Osteocyte (in vitro differentiated cells): ENCODE results near the gene SPHK2. TPM values are rescaled to one million over a fixed set of nuclear protein-coding genes. Genes with fewer than 3 reads are reported as not detected.

Source experiments
- DNase-seq: peaks from one replicate; pipeline ENCODE4 v3.0.0; 2021; ENCODE audit warnings: mixed read lengths; ENCODE audit not compliant: unreplicated experiment; ENCODE audit errors: extremely low spot score
- H3K27ac Mint-ChIP-seq: one replicate; pipeline ENCODE4 v1.8.0; 2021; ENCODE audit warnings: mild to moderate bottlenecking, mixed read lengths; ENCODE audit not compliant: unreplicated experiment
- H3K27me3 Mint-ChIP-seq: one replicate; pipeline ENCODE4 v1.8.0; 2021; ENCODE audit warnings: mixed read lengths; ENCODE audit not compliant: unreplicated experiment
- H3K36me3 Mint-ChIP-seq: one replicate; pipeline ENCODE4 v1.8.0; 2021; ENCODE audit warnings: mixed read lengths; ENCODE audit not compliant: unreplicated experiment
- H3K4me1 Mint-ChIP-seq: one replicate; pipeline ENCODE4 v1.8.0; 2021; ENCODE audit warnings: mixed read lengths; ENCODE audit not compliant: unreplicated experiment
- H3K4me3 Mint-ChIP-seq: one replicate; pipeline ENCODE4 v1.8.0; 2021; ENCODE audit warnings: mild to moderate bottlenecking, moderate library complexity, mixed read lengths; ENCODE audit not compliant: unreplicated experiment
- H3K9me3 Mint-ChIP-seq: one replicate; pipeline ENCODE4 v1.8.0; 2021; ENCODE audit warnings: mixed read lengths; ENCODE audit not compliant: unreplicated experiment
- total RNA-seq: library from RNA; stranded (reverse); gene quantifications from 2 replicates; pipeline ENCODE4 v1.2.1, GENCODE V29; 2021
- TF ChIP-seq, protein P1 (sequence below): fragments of 200-600 bp; sonication (generic); IDR thresholded peaks from 2 replicates; pipeline ENCODE4 v1.5.0; 2021; ENCODE audit warnings: antibody characterized with exemption, mild to moderate bottlenecking, moderate library complexity

Gene SPHK2
- total RNA-seq, 1 donor from 2014 or later: 34.7 TPM

DNA sequence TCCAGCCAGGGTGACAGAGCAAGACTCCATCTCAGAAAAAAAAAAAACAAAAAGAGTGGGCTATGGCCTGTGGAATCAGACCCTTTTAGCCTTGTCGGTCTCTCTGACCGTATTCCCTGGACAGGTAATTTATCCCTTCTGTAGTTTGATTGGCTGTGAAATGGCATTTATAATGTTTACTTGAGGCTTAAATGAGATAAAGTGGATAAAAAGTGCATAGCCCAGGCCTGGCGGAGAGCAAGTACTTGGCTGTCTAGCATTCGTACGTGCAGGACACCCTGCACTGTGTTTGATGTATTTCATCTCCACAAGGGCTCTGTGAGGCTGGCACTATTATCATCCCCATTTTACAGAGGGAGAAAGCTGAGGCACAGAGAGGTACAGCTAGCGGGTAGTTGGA lies 46.5 kb downstream of the SPHK2 start:
- Mint-ChIP-seq H3K27ac (no peak overlapping the region), H3K4me3 (no peak overlapping the region), H3K9me3 (no peaks in the 10 kb centered on the region), H3K4me1 (peaks cover 2% of the 10 kb centered on the region), H3K27me3 (no peaks in the 10 kb centered on the region), H3K36me3 (no peaks in the 10 kb centered on the region)
- no peak for DNase-seq
- TF ChIP-seq, protein P1, sequence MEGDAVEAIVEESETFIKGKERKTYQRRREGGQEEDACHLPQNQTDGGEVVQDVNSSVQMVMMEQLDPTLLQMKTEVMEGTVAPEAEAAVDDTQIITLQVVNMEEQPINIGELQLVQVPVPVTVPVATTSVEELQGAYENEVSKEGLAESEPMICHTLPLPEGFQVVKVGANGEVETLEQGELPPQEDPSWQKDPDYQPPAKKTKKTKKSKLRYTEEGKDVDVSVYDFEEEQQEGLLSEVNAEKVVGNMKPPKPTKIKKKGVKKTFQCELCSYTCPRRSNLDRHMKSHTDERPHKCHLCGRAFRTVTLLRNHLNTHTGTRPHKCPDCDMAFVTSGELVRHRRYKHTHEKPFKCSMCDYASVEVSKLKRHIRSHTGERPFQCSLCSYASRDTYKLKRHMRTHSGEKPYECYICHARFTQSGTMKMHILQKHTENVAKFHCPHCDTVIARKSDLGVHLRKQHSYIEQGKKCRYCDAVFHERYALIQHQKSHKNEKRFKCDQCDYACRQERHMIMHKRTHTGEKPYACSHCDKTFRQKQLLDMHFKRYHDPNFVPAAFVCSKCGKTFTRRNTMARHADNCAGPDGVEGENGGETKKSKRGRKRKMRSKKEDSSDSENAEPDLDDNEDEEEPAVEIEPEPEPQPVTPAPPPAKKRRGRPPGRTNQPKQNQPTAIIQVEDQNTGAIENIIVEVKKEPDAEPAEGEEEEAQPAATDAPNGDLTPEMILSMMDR: no peak

DNA sequence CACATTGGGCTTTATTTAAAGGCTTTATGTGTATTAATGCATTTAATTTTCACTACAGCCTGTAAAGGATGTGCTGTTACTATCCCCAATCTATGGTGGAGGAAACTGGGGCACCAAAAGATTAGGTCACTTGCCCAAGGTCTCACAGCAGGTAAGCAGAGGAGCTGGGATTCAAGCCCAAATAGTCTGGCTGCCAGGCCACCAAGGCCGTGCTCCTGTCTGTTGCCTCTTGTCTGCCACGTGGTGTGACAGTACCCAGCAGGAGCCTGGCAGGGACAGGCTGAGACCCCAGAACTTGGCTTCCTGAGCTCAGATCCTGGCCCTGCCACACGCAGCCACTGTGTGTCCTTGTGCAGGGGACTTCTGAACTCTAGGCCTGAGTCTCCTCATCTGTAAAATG lies 49.0 kb downstream of the SPHK2 start:
- Mint-ChIP-seq H3K4me1 (no peaks in the 10 kb centered on the region), H3K27me3 (no peaks in the 10 kb centered on the region), H3K27ac (no peak overlapping the region), H3K9me3 (no peaks in the 10 kb centered on the region), H3K4me3 (no peak overlapping the region), H3K36me3 (no peaks in the 10 kb centered on the region)
- TF ChIP-seq, protein P1: no peak
- DNase-seq: no peak

DNA sequence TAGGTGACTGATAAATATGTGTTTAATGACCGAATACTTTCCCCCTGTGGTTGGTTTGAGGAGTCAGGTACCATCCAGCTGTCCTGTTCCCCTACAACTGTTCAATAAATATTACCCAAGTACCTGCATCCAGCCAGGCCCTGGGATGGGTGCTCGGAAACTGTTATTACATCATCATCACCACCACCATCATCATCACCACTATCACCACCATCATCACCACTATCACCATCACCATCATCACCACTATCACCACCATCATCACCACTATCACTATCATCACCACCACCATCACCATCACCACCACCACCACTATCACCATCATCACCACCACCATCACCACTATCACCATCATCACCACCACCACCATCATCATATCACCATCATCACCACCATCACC lies 49.5 kb downstream of the SPHK2 start:
- no peaks in the 10 kb centered on the region for H3K4me1 Mint-ChIP-seq
- no peak overlapping the region for H3K27ac Mint-ChIP-seq
- DNase-seq: no peak
- TF ChIP-seq, protein P1: no peak
- H3K27me3 Mint-ChIP-seq: no peaks in the 10 kb centered on the region
- no peaks in the 10 kb centered on the region for H3K36me3 Mint-ChIP-seq
- no peaks in the 10 kb centered on the region for H3K9me3 Mint-ChIP-seq
- no peak overlapping the region for H3K4me3 Mint-ChIP-seq

DNA sequence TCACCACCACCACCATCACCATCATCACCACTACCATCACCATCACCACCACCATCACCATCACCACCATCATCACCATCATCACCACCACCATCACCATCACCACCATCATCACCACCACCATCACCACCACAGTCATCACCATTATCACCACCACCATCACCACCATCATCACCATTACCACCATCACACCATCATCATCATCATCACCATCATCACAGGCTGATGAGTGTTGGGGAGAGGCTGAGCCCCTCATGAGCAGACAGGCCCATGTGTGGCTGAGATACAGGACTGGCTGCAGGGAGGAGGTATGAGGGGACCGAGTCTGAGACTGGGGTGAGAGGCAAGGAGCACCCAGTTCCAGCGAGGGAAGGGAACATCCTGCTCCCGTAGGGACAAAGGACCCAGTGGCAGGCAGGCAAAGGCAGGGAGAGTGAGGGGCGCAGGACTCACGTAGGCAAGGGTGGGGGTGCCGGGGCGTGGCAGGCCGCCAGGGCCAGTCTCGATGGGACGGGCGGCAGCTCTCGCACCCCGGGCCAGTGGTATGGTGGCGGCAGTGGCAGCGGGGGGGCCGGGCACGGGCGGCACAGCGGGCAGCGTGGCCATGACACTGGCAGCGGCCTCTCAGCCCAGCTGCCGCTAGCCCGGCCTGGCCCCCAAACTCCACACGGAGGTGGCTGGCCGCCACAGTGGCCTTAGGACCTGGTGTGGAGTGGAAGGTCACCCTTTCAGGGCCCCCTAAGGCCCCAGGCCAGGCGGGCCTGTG lies 50.8 kb downstream of the SPHK2 start:
- no peaks in the 10 kb centered on the region for H3K4me1 Mint-ChIP-seq
- TF ChIP-seq, protein P1: no peak

DNA sequence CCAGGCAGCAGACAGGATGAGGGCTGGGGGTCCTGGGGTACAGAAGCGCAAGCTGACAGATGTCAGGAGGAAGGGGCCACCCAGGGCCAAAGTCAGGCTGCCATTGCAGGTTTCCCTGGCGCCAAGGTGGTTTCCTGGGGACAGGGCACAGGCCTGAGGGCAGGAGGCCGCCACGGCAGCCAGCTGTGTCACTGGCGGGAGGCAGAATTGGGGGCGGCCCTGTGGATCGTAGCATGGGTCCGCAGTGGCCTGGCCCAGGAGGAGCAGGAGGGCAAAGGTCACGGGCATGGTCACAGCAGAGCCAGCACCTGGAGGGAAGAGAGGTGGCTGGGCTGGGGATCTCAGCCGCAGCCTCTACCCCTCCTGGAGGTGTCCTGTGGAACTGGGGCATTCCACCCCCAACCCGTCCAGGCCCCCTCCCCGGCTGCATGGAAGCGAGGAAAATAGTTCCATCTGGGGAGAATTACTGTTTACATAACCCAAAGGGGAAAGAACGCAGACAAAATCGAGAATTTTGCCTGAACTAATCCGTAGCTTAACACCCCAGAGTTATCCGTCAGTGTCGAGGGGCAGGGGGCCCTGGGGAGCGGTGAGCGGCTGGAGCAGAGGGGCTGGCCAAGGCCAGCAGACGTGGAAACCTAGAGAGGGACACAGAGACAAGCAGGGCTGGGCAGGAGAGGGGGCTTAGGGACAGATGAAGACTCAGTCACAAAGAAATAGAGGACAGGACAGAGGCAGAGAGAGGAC lies 51.6 kb downstream of the SPHK2 start:
- H3K36me3 Mint-ChIP-seq: no peaks in the 10 kb centered on the region
- TF ChIP-seq, protein P1: no peak
- DNase-seq: no peak
- peaks cover 3% of the 10 kb centered on the region for H3K4me1 Mint-ChIP-seq
- H3K9me3 Mint-ChIP-seq: no peaks in the 10 kb centered on the region
- H3K4me3 Mint-ChIP-seq: no peak overlapping the region
- H3K27me3 Mint-ChIP-seq: no peaks in the 10 kb centered on the region
- no peak overlapping the region for H3K27ac Mint-ChIP-seq

More for the DNA sequence above, 50.8 kb downstream of the SPHK2 start:
- no peaks in the 10 kb centered on the region for H3K27me3 Mint-ChIP-seq
- no peaks in the 10 kb centered on the region for H3K36me3 Mint-ChIP-seq
- DNase-seq: no peak
- no peak overlapping the region for H3K27ac Mint-ChIP-seq
- no peaks in the 10 kb centered on the region for H3K9me3 Mint-ChIP-seq
- H3K4me3 Mint-ChIP-seq: no peak overlapping the region
